ENCODE results near the gene GNB5. TPM values are rescaled to one million over a fixed set of nuclear protein-coding genes. Genes with fewer than 3 reads are reported as not detected.
"Not testable (repeated sequence)": the region's sequence is repeated elsewhere in the genome, so short reads cannot be mapped to it uniquely, and the experiment has no call there.

The GNB5 gene
- total RNA-seq, 2 experiments from 2014 or later = 24.0 to 25.1 TPM

- Mint-ChIP-seq H3K27ac (no peak overlapping the region), H3K36me3 (peaks cover 8% of the 10 kb centered on the region), H3K4me1 (ENCODE audit: low read depth) (no peaks in the 10 kb centered on the region), H3K4me3 (no peak overlapping the region), H3K9me3 (peaks cover 15% of the 10 kb centered on the region), H3K27me3 (peaks cover 3% of the 10 kb centered on the region)
- intact Hi-C loops (cut with micrococcal nuclease) = no loop called here
- ChIA-PET POLR2A (no interaction called here), CTCF (interaction anchor here (1.0 to 1.5 kb wide), 2 partner anchors 11 to 15 kb away, joined by 3 to 4 read pairs; no protein-coding TSS in a partner anchor)
- no peak for DNase-seq
These were observed 97.4 kb downstream of the GNB5 start for GRCh38 chr15:52093539-52094510.

GRCh38 chr15:52093167-52093538, 98.0 kb downstream of the GNB5 start:
- Mint-ChIP-seq H3K36me3 (peaks cover 8% of the 10 kb centered on the region), H3K27me3 (peaks cover 3% of the 10 kb centered on the region), H3K27ac (no peak overlapping the region), H3K4me1 (ENCODE audit: low read depth) (no peaks in the 10 kb centered on the region), H3K4me3 (no peak overlapping the region), H3K9me3 (peaks cover 15% of the 10 kb centered on the region)
- ChIA-PET POLR2A (no interaction called here), CTCF (no interaction called here)
- intact Hi-C loops (cut with micrococcal nuclease) = no loop called here
- no peak for DNase-seq

- peaks cover 15% of the 10 kb centered on the region for H3K9me3 Mint-ChIP-seq
- H3K36me3 Mint-ChIP-seq = peaks cover 8% of the 10 kb centered on the region
- intact Hi-C loops (cut with micrococcal nuclease) = no loop called here
- H3K4me3 Mint-ChIP-seq = no peak overlapping the region
- ChIA-PET CTCF (interaction anchor here (0.7 to 2.0 kb wide), 2 partner anchors 12 to 31 kb away, joined by 4 to 8 read pairs; no protein-coding TSS in a partner anchor), POLR2A (no interaction called here)
- no peaks in the 10 kb centered on the region for H3K4me1 Mint-ChIP-seq (ENCODE audit: low read depth)
- peaks cover 1% of the 10 kb centered on the region for H3K27me3 Mint-ChIP-seq
- DNase-seq = no peak
- H3K27ac Mint-ChIP-seq = no peak overlapping the region
These were observed 101.0 kb downstream of the GNB5 start for GRCh38 chr15:52090193-52090592.

GRCh38 chr15:52086011-52086786, 105.0 kb downstream of the GNB5 start:
- ChIA-PET POLR2A (no interaction called here), CTCF (no interaction called here)
- no peak for DNase-seq
- Mint-ChIP-seq H3K4me3 (no peak overlapping the region), H3K27ac (no peak overlapping the region), H3K9me3 (peaks cover 15% of the 10 kb centered on the region), H3K27me3 (peaks cover 1% of the 10 kb centered on the region), H3K4me1 (ENCODE audit: low read depth) (peaks cover 3% of the 10 kb centered on the region), H3K36me3 (peaks cover 8% of the 10 kb centered on the region)
- intact Hi-C loops (cut with micrococcal nuclease) = no loop called here

GRCh38 chr15:52085299-52085698, 105.9 kb downstream of the GNB5 start:
- Mint-ChIP-seq H3K36me3 (peaks cover 6% of the 10 kb centered on the region), H3K4me3 (no peak overlapping the region), H3K27me3 (peaks cover 1% of the 10 kb centered on the region), H3K4me1 (ENCODE audit: low read depth) (peaks cover 3% of the 10 kb centered on the region), H3K9me3 (peaks cover 10% of the 10 kb centered on the region), H3K27ac (no peak overlapping the region)
- intact Hi-C loops (cut with micrococcal nuclease) = no loop called here
- POLR2A ChIA-PET = no interaction called here
- no peak for DNase-seq
- CTCF ChIA-PET = interaction anchor here (0.7 kb wide), 1 partner anchor 87 kb away, joined by 3 read pairs; no protein-coding TSS in a partner anchor

GRCh38 chr15:52083603-52084002, 107.6 kb downstream of the GNB5 start:
- no peaks in the 10 kb centered on the region for H3K36me3 Mint-ChIP-seq
- DNase-seq = no peak
- intact Hi-C loops (cut with micrococcal nuclease) = no loop called here
- no peak overlapping the region for H3K4me3 Mint-ChIP-seq
- no peaks in the 10 kb centered on the region for H3K27me3 Mint-ChIP-seq
- peaks cover 5% of the 10 kb centered on the region for H3K4me1 Mint-ChIP-seq (ENCODE audit: low read depth)
- no peak overlapping the region for H3K27ac Mint-ChIP-seq
- ChIA-PET CTCF (interaction anchor here (0.7 to 7.9 kb wide), 5 partner anchors 11 to 125 kb away, joined by 3 to 77 read pairs (median 4); partner anchors contain the start of gene BCL2L10), POLR2A (interaction anchor here (1.2 kb wide), 1 partner anchor 77 kb away, joined by 3 read pairs; no protein-coding TSS in a partner anchor)
- H3K9me3 Mint-ChIP-seq = no peaks in the 10 kb centered on the region

GRCh38 chr15:52083037-52083359, 108.2 kb downstream of the GNB5 start:
- POLR2A ChIA-PET = interaction anchor here (1.2 kb wide), 1 partner anchor 77 kb away, joined by 3 read pairs; no protein-coding TSS in a partner anchor
- H3K36me3 Mint-ChIP-seq; H3K4me3 Mint-ChIP-seq; H3K27ac Mint-ChIP-seq; H3K4me1 Mint-ChIP-seq (ENCODE audit: low read depth); DNase-seq; H3K9me3 Mint-ChIP-seq; H3K27me3 Mint-ChIP-seq; intact Hi-C loops (cut with micrococcal nuclease): not testable (repeated sequence)
- CTCF ChIA-PET = interaction anchor here (0.7 to 7.9 kb wide), 5 partner anchors 12 to 125 kb away, joined by 3 to 77 read pairs (median 4); partner anchors contain the start of gene BCL2L10

- Mint-ChIP-seq H3K27me3 (no peaks in the 10 kb centered on the region), H3K4me3 (no peak overlapping the region), H3K9me3 (no peaks in the 10 kb centered on the region), H3K36me3 (no peaks in the 10 kb centered on the region), H3K27ac (no peak overlapping the region), H3K4me1 (ENCODE audit: low read depth) (peaks cover 5% of the 10 kb centered on the region)
- DNase-seq = no peak
- intact Hi-C loops (cut with micrococcal nuclease) = no loop called here
- POLR2A ChIA-PET = interaction anchor here (1.2 kb wide), 1 partner anchor 76 kb away, joined by 3 read pairs; no protein-coding TSS in a partner anchor
- CTCF ChIA-PET = interaction anchor here (1.1 to 7.9 kb wide), 4 partner anchors 12 to 126 kb away, joined by 3 to 77 read pairs (median 4); partner anchors contain the start of gene BCL2L10
These were observed 108.8 kb downstream of the GNB5 start for GRCh38 chr15:52082197-52083036.

GRCh38 chr15:52080706-52081392, 110.3 kb downstream of the GNB5 start:
- no peaks in the 10 kb centered on the region for H3K36me3 Mint-ChIP-seq
- H3K4me3 Mint-ChIP-seq = no peak overlapping the region
- no peaks in the 10 kb centered on the region for H3K27me3 Mint-ChIP-seq
- ChIA-PET POLR2A (no interaction called here), CTCF (interaction anchor here (0.6 to 7.9 kb wide), 7 partner anchors 12 to 259 kb away, joined by 3 to 77 read pairs (median 4); no protein-coding TSS in a partner anchor)
- H3K4me1 Mint-ChIP-seq (ENCODE audit: low read depth) = peaks cover 13% of the 10 kb centered on the region
- intact Hi-C loops (cut with micrococcal nuclease) = no loop called here
- no peak for DNase-seq
- no peak overlapping the region for H3K27ac Mint-ChIP-seq
- H3K9me3 Mint-ChIP-seq = no peaks in the 10 kb centered on the region

- no peak for DNase-seq
- Mint-ChIP-seq H3K27me3 (no peaks in the 10 kb centered on the region), H3K36me3 (no peaks in the 10 kb centered on the region), H3K4me1 (ENCODE audit: low read depth) (peaks cover 13% of the 10 kb centered on the region), H3K27ac (no peak overlapping the region), H3K9me3 (no peaks in the 10 kb centered on the region), H3K4me3 (no peak overlapping the region)
- POLR2A ChIA-PET = no interaction called here
- intact Hi-C loops (cut with micrococcal nuclease) = no loop called here
- CTCF ChIA-PET = interaction anchor here (0.6 to 7.9 kb wide), 16 partner anchors 11 to 162 kb away, joined by 3 to 77 read pairs (median 4); partner anchors contain the start of gene LEO1
These were observed 111.2 kb downstream of the GNB5 start for GRCh38 chr15:52080031-52080430.

All from activated CD4-positive, alpha-beta memory T cell treated with anti-CD3 and anti-CD28 coated beads for 36 hours (primary cell).